ENCODE results near the gene C14orf180. TPM values are rescaled to one million over a fixed set of nuclear protein-coding genes. Genes with fewer than 3 reads are reported as not detected.
A peak's percentile ranks its signal among the peaks of the same experiment; 100 is the strongest.
"Not testable (repeated sequence)": the region's sequence is repeated elsewhere in the genome, so short reads cannot be mapped to it uniquely, and the experiment has no call there.

The C14orf180 gene
- total RNA-seq, 2 donors from 2014 or later = 1.1 to 5.1 TPM

GRCh38 chr14:104577847-104578301, 1.7 kb upstream of the C14orf180 start:
- Histone ChIP-seq H3K27me3 (replicated peaks; ENCODE audit: insufficient read depth) (no peaks in the 10 kb centered on the region), H3K36me3 (no peaks in the 10 kb centered on the region), H3K4me1 (ENCODE audit: control insufficient read depth in 1 of 2, low read depth in 2 of 2) (peaks cover 37 to 55% of the 10 kb centered on the region in 2 donors), H3K9me3 (no peaks in the 10 kb centered on the region), H3K4me3 (no peak overlapping the region), H3K27ac (no peak overlapping the region)
- TF ChIP-seq CTCF (IDR thresholded peaks at IDR 0.05) = no peak
- ATAC-seq (ENCODE audit: insufficient number of reproducible peaks, low FRiP score, low read depth) (no peak), DNase-seq (ENCODE audit: low spot score) (no peak)

GRCh38 chr14:104578321-104578720, 1.2 kb upstream of the C14orf180 start:
- TF ChIP-seq CTCF (IDR thresholded peaks at IDR 0.05) = no peak
- no peaks in the 10 kb centered on the region for H3K36me3 ChIP-seq
- no peak overlapping the region for H3K4me3 ChIP-seq
- no peaks in the 10 kb centered on the region for H3K9me3 ChIP-seq
- no peak for DNase-seq (ENCODE audit: low spot score)
- no peak overlapping the region for H3K27ac ChIP-seq
- no peaks in the 10 kb centered on the region for H3K27me3 ChIP-seq (replicated peaks; ENCODE audit: insufficient read depth)
- no peak for ATAC-seq (ENCODE audit: insufficient number of reproducible peaks, low FRiP score, low read depth)
- peaks cover 39 to 60% of the 10 kb centered on the region in 2 donors for H3K4me1 ChIP-seq (ENCODE audit: control insufficient read depth in 1 of 2, low read depth in 2 of 2)

GRCh38 chr14:104579939-104580338, 375 bp downstream of the C14orf180 start:
- H3K27ac ChIP-seq; H3K9me3 ChIP-seq; ATAC-seq (ENCODE audit: insufficient number of reproducible peaks, low FRiP score, low read depth); DNase-seq (ENCODE audit: low spot score); H3K27me3 ChIP-seq (replicated peaks; ENCODE audit: insufficient read depth); H3K36me3 ChIP-seq: not testable (repeated sequence)
- Histone ChIP-seq H3K4me1 (ENCODE audit: control insufficient read depth in 1 of 2, low read depth in 2 of 2) (peaks cover 39 to 73% of the 10 kb centered on the region in 2 donors), H3K4me3 (peak overlapping the region; percentile 31)

- Histone ChIP-seq H3K27ac (peak overlapping the region; percentile 3 to 16), H3K4me3 (no peak overlapping the region), H3K4me1 (ENCODE audit: control insufficient read depth in 1 of 2, low read depth in 2 of 2) (peaks cover 39 to 83% of the 10 kb centered on the region in 2 donors), H3K36me3 (no peaks in the 10 kb centered on the region), H3K27me3 (replicated peaks; ENCODE audit: insufficient read depth) (no peaks in the 10 kb centered on the region), H3K9me3 (no peaks in the 10 kb centered on the region)
- no peak for DNase-seq (ENCODE audit: low spot score)
- ATAC-seq (ENCODE audit: insufficient number of reproducible peaks, low FRiP score, low read depth) = no peak
- no peak for TF ChIP-seq CTCF (IDR thresholded peaks at IDR 0.05)
These were observed 1.4 kb downstream of the C14orf180 start for GRCh38 chr14:104580961-104581360.

- peak overlapping the region; percentile 57 for H3K4me3 ChIP-seq
- TF ChIP-seq CTCF (IDR thresholded peaks at IDR 0.05) = no peak
- no peaks in the 10 kb centered on the region for H3K36me3 ChIP-seq
- no peak for ATAC-seq (ENCODE audit: insufficient number of reproducible peaks, low FRiP score, low read depth)
- no peaks in the 10 kb centered on the region for H3K27me3 ChIP-seq (replicated peaks; ENCODE audit: insufficient read depth)
- no peaks in the 10 kb centered on the region for H3K9me3 ChIP-seq
- no peak for DNase-seq (ENCODE audit: low spot score)
- H3K4me1 ChIP-seq (ENCODE audit: control insufficient read depth in 1 of 2, low read depth in 2 of 2) = peaks cover 43 to 87% of the 10 kb centered on the region in 2 donors
- H3K27ac ChIP-seq = peak overlapping the region in 1 of 2 donors; percentile 44
These were observed 2.0 kb downstream of the C14orf180 start for GRCh38 chr14:104581521-104581920.

GRCh38 chr14:104582005-104582404, 2.4 kb downstream of the C14orf180 start:
- Histone ChIP-seq H3K27ac (peak overlapping the region; percentile 25 to 44), H3K9me3 (no peaks in the 10 kb centered on the region), H3K27me3 (replicated peaks; ENCODE audit: insufficient read depth) (no peaks in the 10 kb centered on the region), H3K4me1 (ENCODE audit: control insufficient read depth in 1 of 2, low read depth in 2 of 2) (peaks cover 46 to 92% of the 10 kb centered on the region in 2 donors), H3K4me3 (peak overlapping the region; percentile 57), H3K36me3 (no peaks in the 10 kb centered on the region)
- DNase-seq (ENCODE audit: low spot score) = no peak
- TF ChIP-seq CTCF (IDR thresholded peaks at IDR 0.05) = no peak
- no peak for ATAC-seq (ENCODE audit: insufficient number of reproducible peaks, low FRiP score, low read depth)

Data from thoracic aorta (tissue), 2 donors.